Activated CD4-positive, alpha-beta T cell treated with anti-CD3 and anti-CD28 coated beads, Interleukin-2, amount 50 U/mL, for 4 hours (primary cell): ENCODE data around the gene BTN1A1.
"Not testable (repeated sequence)": the region's sequence is repeated elsewhere in the genome, so short reads cannot be mapped to it uniquely, and the experiment has no call there.

ENCODE experiments used
- DNase-seq, 2 experiments: peaks; one replicate each; pipeline ENCODE4 v3.0.0-alpha.2; 2020

The BTN1A1 gene

GRCh38 chr6:26500102-26500501, at the start of gene BTN1A1:
BTN1A1 (plus strand) TSS chr6:26500303; CDS start chr6:26501287, 984 bp downstream.
- no peak for DNase-seq

DNA sequence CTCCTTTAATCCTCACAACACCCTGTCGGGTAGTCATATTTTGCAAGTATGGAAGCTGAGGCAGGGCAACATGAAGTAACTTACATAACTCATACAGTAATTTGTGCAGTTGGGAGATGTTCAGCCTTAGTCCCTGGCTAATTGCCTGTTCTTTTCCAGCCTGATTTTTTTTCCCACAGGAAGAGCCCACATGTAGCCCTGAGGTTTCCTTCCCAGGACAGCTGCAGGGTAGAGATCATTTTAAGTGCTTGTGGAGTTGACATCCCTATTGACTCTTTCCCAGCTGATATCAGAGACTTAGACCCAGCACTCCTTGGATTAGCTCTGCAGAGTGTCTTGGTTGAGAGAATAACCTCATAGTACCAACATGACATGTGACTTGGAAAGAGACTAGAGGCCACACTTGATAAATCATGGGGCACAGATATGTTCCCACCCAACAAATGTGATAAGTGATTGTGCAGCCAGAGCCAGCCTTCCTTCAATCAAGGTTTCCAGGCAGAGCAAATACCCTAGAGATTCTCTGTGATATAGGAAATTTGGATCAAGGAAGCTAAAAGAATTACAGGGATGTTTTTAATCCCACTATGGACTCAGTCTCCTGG, 47.4 kb upstream of the BTN1A1 start:
- DNase-seq, result no peak

DNA sequence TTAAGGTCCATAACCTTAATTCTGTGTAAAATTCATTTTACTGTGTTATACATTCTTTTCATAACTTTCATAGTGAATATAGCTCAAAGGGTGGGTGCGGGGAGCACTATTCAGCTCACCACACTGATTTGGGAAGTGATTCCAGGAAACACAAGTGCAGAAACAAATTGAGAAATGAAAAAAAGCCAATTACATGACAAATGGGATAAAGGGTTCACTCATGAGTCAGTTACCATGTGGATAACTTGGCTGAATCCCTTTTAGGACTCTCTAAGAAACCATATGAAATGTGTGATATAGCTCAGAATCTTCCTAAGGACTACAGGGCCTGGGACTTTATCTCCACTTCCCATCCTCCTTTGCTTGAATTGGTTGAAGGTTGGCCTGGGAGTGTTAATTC, 45.5 kb upstream of the BTN1A1 start:
- no peak for DNase-seq

GRCh38 chr6:26455357-26455970, 44.6 kb upstream of the BTN1A1 start:
- no peak for DNase-seq

GRCh38 chr6:26457264-26457805, 42.8 kb upstream of the BTN1A1 start:
- no peak for DNase-seq

- peak; percentile 47 to 55 for DNase-seq
Observed at GRCh38 chr6:26457806-26458688, 42.1 kb upstream of the BTN1A1 start, which contains the start of gene BTN2A1. BTN2A1 (plus strand) TSS chr6:26457955; CDS start chr6:26458637, 682 bp downstream.

DNA sequence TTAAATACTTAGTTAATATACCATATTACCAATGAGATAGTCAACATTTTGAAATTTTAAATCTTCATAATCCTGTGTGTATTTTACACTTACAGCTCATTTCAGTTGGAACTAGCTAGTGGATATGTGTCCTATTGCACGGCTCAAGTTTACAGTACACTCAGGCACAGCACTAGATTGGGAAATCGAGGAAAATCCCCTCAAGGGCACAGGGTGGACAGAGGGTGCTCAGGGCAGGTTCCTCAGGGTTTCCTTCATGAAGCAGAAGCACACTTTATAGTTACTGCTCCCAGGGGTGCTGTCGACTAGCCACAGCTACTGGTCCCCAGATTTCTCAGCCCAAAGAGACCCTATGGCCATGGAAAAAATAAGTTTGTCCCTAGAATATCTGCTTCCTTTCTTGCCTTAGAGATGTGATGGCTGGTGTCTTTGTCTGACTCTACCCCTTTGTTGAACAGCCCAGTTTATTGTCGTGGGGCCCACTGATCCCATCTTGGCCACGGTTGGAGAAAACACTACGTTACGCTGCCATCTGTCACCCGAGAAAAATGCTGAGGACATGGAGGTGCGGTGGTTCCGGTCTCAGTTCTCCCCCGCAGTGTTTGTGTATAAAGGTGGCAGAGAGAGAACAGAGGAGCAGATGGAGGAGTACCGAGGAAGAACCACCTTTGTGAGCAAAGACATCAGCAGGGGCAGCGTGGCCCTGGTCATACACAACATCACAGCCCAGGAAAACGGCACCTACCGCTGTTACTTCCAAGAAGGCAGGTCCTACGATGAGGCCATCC, 40.9 kb upstream of the BTN1A1 start:
- DNase-seq, result no peak

- not testable (repeated sequence) for DNase-seq
Observed at GRCh38 chr6:26461353-26461752, 38.8 kb upstream of the BTN1A1 start.

DNA sequence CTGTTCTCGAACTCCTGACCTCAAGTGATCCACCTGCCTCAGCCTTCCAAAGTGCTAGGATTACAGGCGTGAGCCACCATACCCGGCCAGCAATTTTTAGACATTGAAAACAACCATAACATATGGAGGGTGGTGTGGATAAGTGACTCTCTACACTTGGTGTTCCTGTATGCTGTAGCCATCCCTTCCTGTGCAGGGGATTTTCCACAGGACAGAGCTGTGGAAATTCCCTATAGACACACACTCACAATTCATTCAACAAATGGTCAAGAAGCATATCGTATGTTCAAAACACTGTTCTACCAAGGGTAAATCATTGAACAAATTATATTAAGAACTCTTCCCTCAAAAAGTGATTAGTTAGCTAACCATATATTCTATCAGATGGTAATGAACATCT, 36.1 kb upstream of the BTN1A1 start:
- no peak for DNase-seq

DNA sequence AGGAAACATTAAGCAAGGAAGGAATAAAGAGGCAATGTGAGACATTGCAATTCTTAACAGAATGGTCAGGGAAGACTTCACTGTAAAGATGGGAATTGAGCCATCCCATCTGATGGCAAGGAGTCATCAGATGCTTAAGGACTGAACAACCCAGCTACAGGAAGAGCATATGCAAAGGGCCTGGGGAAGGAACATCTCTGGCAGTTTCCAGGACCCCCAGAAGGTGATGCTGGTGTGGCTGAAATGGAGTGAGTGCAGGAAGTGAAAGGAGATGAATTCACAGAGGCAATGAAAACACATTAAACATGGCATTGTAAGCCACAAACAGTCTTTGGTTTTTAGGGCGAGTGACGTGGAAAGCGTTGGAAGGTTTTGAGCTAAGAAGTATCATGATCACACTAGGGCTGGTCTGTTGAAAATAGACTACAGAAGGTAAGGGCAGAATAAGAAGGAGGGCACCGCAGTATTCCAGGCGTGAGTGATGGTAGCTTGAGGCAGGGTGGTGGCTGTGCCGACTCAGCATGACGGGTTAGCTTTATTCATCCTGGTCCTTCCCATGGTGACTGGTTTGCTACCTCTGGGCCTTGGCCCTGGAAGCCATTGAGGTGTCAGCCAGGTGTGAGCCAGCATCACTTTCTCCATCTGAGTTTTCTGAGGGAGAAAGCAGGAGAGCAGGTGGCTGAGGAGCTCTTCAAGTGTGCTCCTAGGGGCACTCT, 35.5 kb upstream of the BTN1A1 start:
- DNase-seq, result no peak

GRCh38 chr6:26465776-26466175, 34.3 kb upstream of the BTN1A1 start:
- DNase-seq, result no peak

DNA sequence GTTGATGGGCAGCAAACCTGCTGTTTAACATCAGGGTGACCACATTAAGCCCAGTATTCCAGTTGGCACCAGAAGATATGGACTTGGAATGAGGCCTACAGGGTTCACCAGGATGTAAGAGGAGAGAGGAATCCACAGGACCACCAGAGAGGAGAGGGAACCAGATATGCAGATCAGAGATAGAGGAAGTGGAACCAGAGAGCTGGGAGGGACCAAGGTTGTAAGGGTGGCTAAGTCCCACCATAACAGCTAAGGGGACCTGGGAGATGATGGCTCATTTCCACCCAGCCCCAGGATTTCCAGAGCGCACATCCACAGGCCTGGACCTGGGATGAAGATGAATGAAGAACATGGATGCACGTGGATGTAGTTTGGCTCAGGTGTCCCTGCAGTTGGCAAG, 31.3 kb upstream of the BTN1A1 start:
- no peak for DNase-seq

DNA sequence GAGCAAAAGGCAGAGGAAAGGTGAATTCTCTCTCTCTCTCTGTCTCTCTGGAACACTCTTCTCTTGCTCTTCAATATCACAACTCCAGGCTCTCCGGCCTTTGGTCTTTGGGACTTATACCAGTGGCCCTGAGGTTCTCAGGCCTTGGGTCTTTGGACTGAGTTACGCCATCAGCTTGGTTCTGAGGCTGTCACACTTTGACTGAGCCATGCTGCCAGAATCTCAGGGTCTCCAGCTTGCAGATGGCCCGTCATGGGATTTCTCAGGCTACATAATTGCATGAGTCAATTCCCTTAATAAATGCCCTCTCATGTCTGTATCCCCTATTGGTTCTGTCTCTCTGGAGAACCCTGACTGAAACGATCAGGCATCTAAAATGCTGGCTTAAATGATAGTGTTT, 29.5 kb upstream of the BTN1A1 start:
- DNase-seq, result no peak

GRCh38 chr6:26471970-26472369, 28.1 kb upstream of the BTN1A1 start:
- DNase-seq, result no peak

GRCh38 chr6:26472549-26473290, 27.4 kb upstream of the BTN1A1 start:
- DNase-seq, result no peak

DNA sequence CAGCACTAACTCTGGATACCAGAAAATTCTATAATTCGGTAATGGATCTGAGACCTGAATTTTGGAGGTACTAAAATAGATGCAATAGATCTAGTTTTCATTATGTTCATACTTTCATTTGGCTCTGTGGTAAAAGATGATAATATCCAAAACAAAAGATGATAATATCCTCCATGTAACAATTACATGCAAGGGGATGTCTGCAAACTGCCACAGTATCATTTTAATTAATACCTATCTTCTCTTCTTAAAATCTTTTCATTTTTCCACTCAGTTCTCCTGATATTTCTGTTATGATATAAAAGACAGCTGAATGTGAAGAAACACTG, 26.7 kb upstream of the BTN1A1 start:
- DNase-seq, result no peak

DNA sequence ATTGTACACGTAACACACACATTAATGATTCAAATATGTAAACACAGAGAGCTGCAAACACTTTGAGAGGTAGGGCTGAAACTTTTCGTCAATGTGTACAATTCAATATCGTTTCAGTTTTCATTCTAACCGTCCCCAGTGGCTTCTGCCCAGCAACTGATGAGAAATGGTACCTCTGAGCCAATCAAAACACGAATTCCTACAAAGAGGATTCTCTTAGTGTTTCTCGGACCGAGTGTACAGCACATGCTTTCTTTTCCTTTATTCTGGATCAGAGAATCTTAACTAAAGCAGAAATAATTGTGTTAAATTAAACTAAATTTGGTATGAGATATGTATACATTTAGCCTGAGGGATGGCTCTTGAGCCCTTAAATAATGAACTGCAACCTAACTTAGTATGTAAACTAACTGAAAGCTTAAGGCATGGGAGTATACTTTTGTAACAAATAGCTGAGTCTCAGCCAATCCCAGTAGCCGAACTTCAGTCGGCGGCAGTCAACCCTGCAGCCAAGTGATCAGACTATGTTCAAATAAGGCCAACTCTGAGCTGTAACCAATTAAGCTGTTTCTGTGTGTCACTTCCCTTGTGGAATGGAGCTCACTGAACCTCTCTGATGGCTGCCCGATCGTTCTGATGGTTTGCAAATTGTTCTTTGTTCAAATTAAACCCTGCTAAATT, 26.2 kb upstream of the BTN1A1 start:
- peak; percentile 71 to 74 for DNase-seq

- DNase-seq, result no peak
Observed at GRCh38 chr6:26474439-26474881, 25.6 kb upstream of the BTN1A1 start.

GRCh38 chr6:26475823-26476729, 24.0 kb upstream of the BTN1A1 start:
- DNase-seq, result no peak

DNA sequence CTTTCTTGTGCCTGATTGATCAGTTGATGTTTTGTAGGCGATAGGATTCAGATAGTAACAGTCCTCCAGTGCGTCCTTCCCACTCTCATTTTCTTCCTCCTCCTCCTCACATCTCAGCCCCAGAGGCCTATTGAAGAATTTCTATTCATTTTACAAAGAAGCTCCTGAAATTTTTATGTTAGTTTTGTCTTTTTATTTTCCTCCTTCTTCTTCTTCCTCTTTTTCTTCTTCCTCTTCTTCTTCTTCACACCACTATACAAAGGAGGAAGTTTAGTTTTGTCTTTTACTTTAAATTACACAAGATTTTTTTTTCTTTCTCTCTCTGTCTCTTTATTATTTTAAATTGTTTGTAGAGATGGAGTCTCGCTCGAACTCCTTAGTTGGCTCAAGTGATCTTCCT, 23.2 kb upstream of the BTN1A1 start:
- no peak for DNase-seq
